ENCODE measurements around the gene SDK2. TPM values are rescaled to one million over a fixed set of nuclear protein-coding genes. Genes with fewer than 3 reads are reported as not detected.

SDK2 gene
- total RNA-seq, 2 donors from 2014 or later: 1.5 to 5.6 TPM

- Histone ChIP-seq H3K4me3 (no peak overlapping the region), H3K27me3 (no peaks in the 10 kb centered on the region), H3K9me3 (no peaks in the 10 kb centered on the region), H3K36me3 (no peaks in the 10 kb centered on the region), H3K27ac (no peak overlapping the region), H3K4me1 (no peaks in the 10 kb centered on the region)
- TF ChIP-seq CTCF (IDR thresholded peaks at IDR 0.05): no peak
- DNase-seq (ENCODE audit: low spot score): no peak
Measured at GRCh38 chr17:73564843-73565242, 79.4 kb downstream of the SDK2 start.

GRCh38 chr17:73562896-73563295 is 81.3 kb downstream of the SDK2 start:
- TF ChIP-seq CTCF (IDR thresholded peaks at IDR 0.05): no peak
- Histone ChIP-seq H3K9me3 (no peaks in the 10 kb centered on the region), H3K36me3 (no peaks in the 10 kb centered on the region), H3K4me3 (no peak overlapping the region), H3K27ac (no peak overlapping the region), H3K4me1 (no peaks in the 10 kb centered on the region), H3K27me3 (no peaks in the 10 kb centered on the region)
- DNase-seq (ENCODE audit: low spot score): no peak

- no peak for TF ChIP-seq CTCF (IDR thresholded peaks at IDR 0.05)
- no peak for DNase-seq (ENCODE audit: low spot score)
- no peaks in the 10 kb centered on the region for H3K36me3 ChIP-seq
Measured at GRCh38 chr17:73561111-73561510, 83.1 kb downstream of the SDK2 start.

GRCh38 chr17:73560661-73561060 is 83.6 kb downstream of the SDK2 start:
- TF ChIP-seq CTCF (IDR thresholded peaks at IDR 0.05): no peak
- Histone ChIP-seq H3K4me3 (no peak overlapping the region), H3K36me3 (no peaks in the 10 kb centered on the region), H3K27me3 (no peaks in the 10 kb centered on the region), H3K27ac (no peak overlapping the region), H3K9me3 (no peaks in the 10 kb centered on the region), H3K4me1 (no peaks in the 10 kb centered on the region)
- DNase-seq (ENCODE audit: low spot score): no peak

More at GRCh38 chr17:73561111-73561510, 83.1 kb downstream of the SDK2 start:
- no peak overlapping the region for H3K4me3 ChIP-seq
- no peaks in the 10 kb centered on the region for H3K27me3 ChIP-seq
- no peak overlapping the region for H3K27ac ChIP-seq
- H3K9me3 ChIP-seq: no peaks in the 10 kb centered on the region
- H3K4me1 ChIP-seq: no peaks in the 10 kb centered on the region

- TF ChIP-seq CTCF (IDR thresholded peaks at IDR 0.05): no peak
- Histone ChIP-seq H3K9me3 (no peaks in the 10 kb centered on the region), H3K27me3 (no peaks in the 10 kb centered on the region), H3K36me3 (no peaks in the 10 kb centered on the region), H3K27ac (no peak overlapping the region), H3K4me1 (no peaks in the 10 kb centered on the region), H3K4me3 (no peak overlapping the region)
- DNase-seq (ENCODE audit: low spot score): no peak
Measured at GRCh38 chr17:73559532-73559931, 84.7 kb downstream of the SDK2 start.

- Histone ChIP-seq H3K27ac (no peak overlapping the region), H3K4me1 (no peaks in the 10 kb centered on the region), H3K36me3 (no peaks in the 10 kb centered on the region), H3K9me3 (no peaks in the 10 kb centered on the region), H3K4me3 (no peak overlapping the region), H3K27me3 (no peaks in the 10 kb centered on the region)
- no peak for TF ChIP-seq CTCF (IDR thresholded peaks at IDR 0.05)
- DNase-seq (ENCODE audit: low spot score): no peak
Measured at GRCh38 chr17:73555199-73555960, 88.9 kb downstream of the SDK2 start.

Data from right atrium auricular region (tissue), 2 donors.